Gastroesophageal sphincter (tissue), 3 donors: Measurements from ENCODE around the gene SLFN12L.

ENCODE experiments used
- EP300 ChIP-seq: sonication (generic); formaldehyde crosslinking; IDR thresholded peaks from one replicate; pipeline ENCODE4 v1.6.1; 2017; ENCODE audit warnings: antibody characterized with exemption, mild to moderate bottlenecking
- POLR2A ChIP-seq, 2 donors: fragments of 450-650 bp; IDR thresholded peaks; one replicate each; pipeline ENCODE4 v1.6.1; 2017; ENCODE audit warnings: antibody characterized with exemption in 2 of 2, mild to moderate bottlenecking in 2 of 2, moderate library complexity in 1 of 2
- POLR2AphosphoS5 ChIP-seq: sonication (generic); formaldehyde crosslinking; IDR thresholded peaks from one replicate; pipeline ENCODE4 v1.6.1; 2017; ENCODE audit warnings: antibody characterized with exemption
- TF ChIP-seq, protein P1 (sequence below), 4 experiments: fragments of 200-600 bp in 2 of 4; fragments of 450-650 bp in 2 of 4; sonication (generic) in 1 of 4; IDR thresholded peaks; one replicate each; pipeline ENCODE4 v1.5.1; 2017 to 2019; ENCODE audit warnings: antibody characterized with exemption in 4 of 4, mild to moderate bottlenecking in 2 of 4, moderate library complexity in 2 of 4

- TF ChIP-seq POLR2AphosphoS5 = no peak
- TF ChIP-seq, protein P1, sequence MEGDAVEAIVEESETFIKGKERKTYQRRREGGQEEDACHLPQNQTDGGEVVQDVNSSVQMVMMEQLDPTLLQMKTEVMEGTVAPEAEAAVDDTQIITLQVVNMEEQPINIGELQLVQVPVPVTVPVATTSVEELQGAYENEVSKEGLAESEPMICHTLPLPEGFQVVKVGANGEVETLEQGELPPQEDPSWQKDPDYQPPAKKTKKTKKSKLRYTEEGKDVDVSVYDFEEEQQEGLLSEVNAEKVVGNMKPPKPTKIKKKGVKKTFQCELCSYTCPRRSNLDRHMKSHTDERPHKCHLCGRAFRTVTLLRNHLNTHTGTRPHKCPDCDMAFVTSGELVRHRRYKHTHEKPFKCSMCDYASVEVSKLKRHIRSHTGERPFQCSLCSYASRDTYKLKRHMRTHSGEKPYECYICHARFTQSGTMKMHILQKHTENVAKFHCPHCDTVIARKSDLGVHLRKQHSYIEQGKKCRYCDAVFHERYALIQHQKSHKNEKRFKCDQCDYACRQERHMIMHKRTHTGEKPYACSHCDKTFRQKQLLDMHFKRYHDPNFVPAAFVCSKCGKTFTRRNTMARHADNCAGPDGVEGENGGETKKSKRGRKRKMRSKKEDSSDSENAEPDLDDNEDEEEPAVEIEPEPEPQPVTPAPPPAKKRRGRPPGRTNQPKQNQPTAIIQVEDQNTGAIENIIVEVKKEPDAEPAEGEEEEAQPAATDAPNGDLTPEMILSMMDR (IDR thresholded peaks at IDR 0.05) = no peak
- no peak for TF ChIP-seq EP300
- TF ChIP-seq POLR2A (IDR thresholded peaks at IDR 0.05) = no peak
Observed at GRCh38 chr17:35521150-35521549, 16.3 kb downstream of the SLFN12L start.
